Right lobe of liver (tissue), 4 donors: ENCODE results near the gene GRAMD4.

Experiments used
- CTCF ChIP-seq, 4 donors: fragments of 200-600 bp in 3 of 4; fragments of 450-650 bp in 1 of 4; IDR thresholded peaks; one replicate each; pipeline versions ENCODE4 v1.5.1 to v1.8.0; 2016 to 2022; ENCODE audit warnings: antibody characterized with exemption in 4 of 4, mild to moderate bottlenecking in 2 of 4
- POLR2A ChIP-seq: fragments of 450-650 bp; IDR thresholded peaks from one replicate; pipeline ENCODE4 v1.6.1; 2017; ENCODE audit warnings: antibody characterized with exemption, mild to moderate bottlenecking
- donor health status: DM: no; HTN: no; CAD: no.
- donor health status: DM: no; HTN: no; CAD: no.
- donor health status: DM: no; HTN: yes; CAD: no.

- no peak for TF ChIP-seq POLR2A
- TF ChIP-seq CTCF (IDR thresholded peaks at IDR 0.05) = no peak
Observed at GRCh38 chr22:46697811-46698515, 77.8 kb downstream of the GRAMD4 start.
